NCI-H345 (cell line): Measurements from ENCODE around the gene PCYT1A.
"Not testable (repeated sequence)": the region's sequence is repeated elsewhere in the genome, so short reads cannot be mapped to it uniquely, and the experiment has no call there.

ENCODE experiments used
- DNase-seq: peaks from one replicate; lab custom pipeline; 2025; lab: John Stamatoyannopoulos, UW

PCYT1A gene

DNA sequence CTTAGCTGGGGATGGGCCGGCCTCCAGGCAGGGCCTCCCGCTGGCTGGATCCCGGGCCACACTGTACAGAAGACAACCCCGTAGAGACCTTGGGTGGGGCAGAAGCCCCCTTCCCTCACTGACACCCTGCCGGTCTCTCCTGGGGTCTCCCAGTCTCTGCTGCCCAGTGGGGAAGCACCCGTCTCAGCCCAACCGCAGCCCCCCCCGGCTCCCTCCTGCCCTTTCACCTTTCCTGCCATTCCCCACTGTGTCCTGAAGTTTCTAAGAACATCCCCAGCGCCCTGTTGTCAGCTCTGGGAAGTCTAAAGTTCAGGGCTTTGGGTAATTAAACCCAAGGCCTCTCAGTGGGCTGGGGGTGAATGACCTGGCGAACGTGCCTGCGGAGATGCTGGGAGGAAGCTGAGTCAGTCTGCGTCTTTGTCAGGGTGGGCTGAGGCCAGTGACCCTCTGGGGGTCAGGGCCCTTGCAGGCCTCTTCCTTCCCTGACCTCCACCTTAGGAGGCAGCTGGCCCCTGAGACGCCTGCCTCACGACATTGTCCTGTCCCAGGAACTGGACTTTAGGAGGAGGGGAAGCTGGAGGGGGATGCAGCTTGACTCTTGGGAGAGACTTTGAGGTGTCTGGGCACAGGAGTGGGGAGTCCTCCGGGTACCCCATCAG, 72.6 kb downstream of the PCYT1A start:
- DNase-seq = no peak

DNA sequence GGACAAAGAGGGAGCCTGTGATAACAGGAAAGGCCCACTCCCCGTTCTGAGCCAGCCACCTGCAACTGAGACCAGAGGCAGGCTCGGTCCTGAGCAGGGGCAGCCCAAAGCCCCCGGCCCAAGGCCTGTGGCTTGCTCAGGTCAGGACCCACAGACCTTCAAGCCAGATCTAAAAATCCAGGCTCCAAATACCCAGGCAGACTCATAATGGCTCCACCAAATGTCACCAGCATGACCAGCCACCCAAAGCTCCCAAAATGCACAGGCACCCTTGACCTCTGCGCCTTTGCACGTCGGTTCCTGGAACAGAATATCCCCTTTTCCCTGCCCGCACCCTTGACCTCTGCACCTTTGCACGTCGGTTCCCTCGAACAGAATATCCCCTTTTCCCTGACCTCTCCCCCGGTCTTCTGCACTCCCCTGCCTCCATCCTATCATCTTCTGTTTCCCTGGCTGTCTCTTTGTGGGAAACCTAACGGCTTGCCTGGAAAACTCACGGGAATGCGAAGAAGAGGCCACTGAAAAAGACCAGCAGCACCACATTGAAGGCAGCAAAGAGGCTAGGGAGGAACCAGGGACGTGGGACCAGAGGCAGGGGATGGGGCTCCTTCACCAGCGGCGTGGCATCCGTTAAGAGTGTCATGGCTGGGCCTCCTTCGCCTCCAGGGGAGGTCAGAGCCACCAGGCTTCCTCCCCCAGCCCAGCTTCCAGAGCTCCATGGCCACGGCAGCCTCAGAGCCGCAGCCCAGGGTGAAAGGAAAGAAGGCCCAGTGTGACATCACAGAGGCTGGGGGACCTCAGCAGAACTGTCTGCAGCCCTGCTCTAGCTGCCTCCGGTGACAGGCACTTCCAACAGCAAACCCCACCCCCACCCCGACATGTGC, 76.6 kb downstream of the PCYT1A start, which contains the start of gene ZDHHC19:
Gene ZDHHC19 (minus strand): TSS at position 728 of the 884 bp plus-strand sequence. CDS start 85 bp downstream, at position 643.
- DNase-seq = no peak

DNA sequence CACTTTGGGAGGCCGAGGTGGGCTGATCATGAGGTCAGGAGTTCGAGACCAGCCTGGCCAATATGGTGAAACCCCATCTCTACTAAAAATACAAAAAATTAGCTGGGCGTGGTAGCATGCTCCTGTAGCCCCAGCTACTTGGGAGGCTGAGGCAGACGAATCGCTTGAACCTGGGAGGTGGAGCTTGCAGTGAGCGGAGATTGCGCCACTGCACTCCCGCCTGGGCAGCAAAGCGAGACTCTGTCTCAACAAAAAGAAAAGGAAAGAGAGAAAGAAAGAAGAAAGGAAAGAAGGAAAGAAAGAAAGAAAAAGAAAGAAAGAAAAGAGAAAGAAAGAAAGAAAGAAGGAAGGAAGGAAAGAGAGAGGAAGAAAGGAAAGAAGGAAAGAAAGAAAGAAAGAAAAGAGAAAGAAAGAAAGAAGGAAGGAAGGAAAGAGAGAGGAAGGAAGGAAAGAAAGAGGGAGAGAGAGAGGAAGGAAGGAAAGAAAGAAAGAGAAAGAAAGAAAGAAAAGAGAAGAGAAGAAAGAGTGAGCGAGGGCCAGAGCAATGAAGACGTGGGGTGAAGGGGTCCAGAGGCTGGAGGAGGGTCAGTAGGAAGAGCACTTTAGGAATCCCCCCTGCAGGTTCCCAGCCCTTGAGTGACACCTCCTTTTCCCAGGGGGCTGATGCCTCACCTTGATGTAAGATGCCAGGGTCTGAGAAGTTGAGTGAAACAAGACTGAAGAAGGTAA, 77.4 kb downstream of the PCYT1A start:
- DNase-seq = not testable (repeated sequence)

DNA sequence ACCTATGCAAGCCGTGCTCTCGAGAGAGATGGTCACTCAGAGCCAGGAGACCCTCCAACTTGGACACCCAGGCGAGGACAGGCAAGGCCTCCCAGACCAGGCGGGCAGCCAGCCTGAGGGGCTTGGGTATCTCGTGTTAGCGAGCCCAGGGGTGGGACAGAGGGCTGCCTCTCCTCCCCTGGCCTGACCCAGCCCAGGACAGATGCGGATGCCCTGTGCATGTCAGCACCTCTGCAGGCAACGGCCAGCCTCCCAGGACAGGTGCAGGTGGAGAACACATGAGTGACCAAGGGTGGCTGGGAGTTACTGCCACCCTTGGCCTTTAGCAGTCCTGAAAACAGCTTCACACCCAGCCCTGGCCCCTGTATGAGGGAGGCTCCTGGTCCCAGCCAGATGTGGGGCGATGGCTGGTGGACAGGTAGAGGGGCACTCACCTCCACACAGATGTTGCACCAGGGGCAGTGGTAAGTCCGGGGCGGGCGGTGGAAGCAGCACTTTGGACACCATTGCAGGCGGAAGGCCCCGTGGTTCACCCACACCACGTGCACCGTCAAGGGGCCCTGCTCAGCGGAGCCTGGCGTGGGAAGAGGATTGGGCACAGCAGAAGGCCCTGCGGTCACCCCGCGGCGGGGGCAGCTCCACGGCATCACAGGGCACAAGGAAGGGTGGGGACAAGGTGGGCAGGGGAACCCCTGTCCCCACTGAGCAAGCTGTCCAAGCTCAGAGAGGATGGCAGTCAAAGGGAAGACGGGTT, 78.4 kb downstream of the PCYT1A start:
- no peak for DNase-seq

DNA sequence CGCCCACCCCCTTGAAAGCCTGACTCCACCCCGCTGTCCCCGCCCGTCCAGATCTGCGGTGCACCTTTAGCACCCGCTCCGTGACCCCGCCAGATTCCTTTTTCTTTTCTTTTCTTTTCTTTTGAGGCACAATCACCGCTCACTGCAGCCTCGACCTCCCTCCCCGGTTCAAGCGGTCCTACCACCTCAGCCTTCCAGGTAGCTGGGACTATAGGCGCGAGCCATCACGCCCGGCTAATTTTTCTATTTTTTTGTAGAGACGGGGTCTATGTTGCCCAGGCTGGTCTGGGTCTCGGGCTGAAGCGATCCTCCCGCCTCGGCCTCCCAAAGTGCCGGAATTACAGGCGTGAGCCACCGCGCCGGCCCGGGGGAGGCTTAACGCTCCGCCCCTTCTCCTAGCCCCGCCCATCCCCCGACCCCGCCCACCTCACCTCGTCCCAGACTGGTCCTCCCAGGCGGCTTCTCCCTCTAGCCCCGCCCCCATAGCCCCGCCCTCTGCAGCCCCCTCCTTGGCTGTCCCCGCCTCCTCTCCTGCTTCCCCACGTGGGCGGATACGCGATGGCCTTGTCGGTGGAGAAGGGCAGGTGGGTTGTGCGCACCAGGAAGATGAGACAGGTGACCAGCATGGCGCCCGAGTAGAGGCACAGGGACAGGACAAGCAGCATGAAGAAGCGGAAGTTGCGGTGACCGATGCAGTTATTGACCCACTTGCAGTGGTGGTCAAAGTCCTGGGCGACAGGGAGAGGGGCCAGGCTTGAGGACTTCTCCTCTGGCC, 79.5 kb downstream of the PCYT1A start:
- DNase-seq = peak; percentile 76

DNA sequence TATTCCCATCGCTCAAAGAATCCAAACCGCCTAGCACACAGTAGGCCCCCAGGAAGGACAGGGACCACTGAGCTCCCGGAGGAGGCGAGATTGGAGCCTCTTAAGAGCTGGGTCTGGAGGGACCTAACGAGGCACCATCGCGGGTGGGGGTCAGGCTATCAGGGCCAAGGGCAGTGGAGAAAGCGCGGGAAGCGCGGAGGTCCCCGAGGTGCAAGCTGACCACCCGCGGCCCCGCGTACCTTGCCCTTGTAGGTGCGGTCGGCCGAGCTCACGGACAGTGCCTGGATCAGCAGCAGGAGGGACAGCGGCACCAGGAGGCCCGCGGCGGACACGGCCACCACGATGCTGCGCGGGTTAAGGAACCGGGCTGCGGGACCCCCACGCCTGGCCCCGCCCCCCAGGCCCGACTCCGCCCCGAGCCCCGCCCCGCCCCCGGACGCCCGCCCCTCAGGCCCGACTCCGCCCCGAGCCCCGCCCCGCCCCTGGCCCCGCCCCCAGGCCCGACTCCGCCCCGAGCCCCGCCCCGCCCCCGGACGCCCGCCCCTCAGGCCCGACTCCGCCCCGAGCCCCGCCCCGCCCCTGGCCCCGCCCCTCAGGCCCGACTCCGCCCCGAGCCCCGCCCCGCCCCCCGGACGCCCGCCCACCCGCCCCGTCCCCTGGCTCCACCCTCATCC, 80.2 kb downstream of the PCYT1A start:
- DNase-seq = no peak

DNA sequence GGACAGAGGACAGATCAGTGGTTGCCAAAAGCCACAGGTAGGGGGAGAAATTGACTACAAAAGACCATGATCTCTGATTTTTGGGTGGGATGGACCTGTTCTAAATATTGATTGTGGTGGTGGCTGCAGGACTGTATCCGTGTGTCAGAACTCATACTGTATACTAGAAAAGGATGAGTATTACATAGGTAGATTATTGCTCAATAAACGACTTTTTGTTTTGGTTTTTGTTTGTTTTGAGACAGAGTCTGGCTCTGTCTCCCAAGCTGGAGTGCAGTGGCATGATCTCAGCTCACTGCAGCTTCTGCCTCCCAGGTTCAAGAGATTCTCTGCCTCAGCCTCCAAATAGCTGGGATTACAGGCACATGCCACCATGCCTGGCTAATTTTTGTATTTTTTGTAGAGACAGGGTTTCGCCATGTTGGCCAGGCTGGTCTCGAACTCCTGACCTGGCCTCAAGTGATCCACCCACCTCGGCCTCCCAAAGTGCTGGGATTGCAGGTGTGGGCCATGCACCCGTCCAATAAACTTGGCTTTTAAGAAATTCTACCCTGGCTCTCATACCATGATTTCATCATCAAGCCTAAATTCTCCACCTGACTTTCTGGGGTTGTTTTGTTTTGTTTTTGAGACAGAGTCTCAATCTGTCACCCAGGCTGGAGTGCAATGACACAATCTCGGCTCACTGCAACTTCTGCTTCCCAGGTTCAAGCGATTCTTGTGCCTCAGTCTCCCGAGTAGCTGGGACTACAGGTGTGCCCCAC, 81.9 kb downstream of the PCYT1A start:
- not testable (repeated sequence) for DNase-seq

DNA sequence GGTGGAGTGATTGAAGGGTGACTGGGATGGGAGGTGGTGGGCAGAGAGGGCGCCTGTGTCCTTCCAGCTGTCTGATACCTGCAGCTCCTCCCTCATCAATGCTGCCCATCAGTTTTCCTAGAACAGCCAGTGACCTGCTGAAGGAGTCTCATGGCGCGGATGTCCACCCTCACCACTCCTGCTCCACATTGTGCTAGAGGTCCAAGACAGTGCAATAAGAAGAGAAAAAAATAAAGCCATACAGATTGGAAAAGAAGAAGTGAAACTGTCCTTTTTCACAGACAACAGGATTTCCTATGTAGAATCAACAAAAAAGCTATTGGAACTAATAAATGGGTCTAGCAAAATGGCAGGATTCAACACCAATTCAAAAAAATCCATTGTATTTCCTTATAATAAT, 83.7 kb downstream of the PCYT1A start:
- DNase-seq = no peak

DNA sequence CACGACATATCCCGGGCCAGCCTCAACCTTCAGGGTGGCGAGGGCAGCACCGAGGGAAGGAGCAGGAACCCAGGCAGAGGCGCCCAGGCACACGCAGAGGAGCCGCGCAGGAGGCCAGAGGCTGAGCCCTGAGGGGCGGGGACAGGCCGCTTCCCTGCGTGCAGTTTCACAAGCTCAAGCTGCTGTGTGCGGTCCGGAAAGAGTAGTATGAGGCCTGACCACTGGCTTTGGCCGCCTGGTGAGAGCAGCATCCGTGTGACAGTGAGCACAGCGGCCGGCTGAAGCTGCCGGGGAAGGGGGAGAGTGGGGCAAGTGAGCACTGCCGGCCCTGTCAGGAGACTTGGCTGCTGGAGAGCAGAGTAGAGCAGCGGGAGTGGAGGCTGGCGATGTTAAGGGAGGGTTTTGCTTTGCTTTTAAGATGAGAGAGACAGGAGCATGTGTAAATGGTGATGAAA, 85.0 kb downstream of the PCYT1A start:
- DNase-seq = no peak

DNA sequence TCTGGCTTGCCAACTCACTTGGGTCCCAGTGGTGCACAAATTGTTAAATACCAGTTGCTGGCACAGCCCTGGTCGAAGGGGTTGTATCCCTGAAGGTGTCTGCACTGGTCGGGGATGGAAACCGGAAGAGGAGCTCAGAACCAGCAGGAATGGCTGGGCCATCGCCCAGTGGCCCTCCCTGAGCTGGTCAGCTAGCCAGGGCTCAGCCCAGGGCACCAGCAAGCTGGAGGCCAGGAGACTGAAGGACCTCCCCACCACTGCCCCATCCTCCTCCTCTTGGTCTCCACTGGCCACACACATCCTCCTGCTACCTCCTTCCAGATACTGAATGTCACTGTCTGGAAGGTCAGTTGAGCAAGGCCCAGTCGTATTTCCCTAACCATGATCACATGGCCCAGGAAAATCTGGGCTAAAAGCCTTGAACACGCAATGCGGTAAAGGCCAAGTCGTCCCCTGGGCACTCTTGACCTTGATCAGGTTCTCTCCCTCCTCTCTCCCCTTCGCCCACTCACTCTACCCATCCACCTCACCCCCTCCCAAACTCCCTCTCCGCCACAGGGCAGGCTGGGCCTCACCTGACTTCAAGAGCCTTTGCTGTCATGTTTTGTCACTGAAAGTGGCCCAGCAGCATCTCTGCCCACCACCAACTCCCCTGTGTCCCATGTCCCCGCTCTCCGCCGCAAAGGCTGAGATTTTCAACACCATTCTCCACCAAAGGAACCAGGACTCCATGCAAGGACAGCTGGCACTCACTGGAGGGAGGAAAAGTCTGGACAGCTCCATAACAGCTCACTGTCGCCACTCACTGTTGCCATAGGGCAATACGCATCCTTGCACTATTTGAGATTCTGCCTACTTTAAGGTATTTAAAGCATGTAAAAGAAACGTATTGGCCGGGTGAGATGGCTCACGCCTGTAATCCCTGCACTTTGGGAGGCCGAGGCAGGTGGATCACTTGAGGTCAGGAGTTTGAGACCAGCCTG, 88.5 kb downstream of the PCYT1A start:
- peak; percentile 16 for DNase-seq

DNA sequence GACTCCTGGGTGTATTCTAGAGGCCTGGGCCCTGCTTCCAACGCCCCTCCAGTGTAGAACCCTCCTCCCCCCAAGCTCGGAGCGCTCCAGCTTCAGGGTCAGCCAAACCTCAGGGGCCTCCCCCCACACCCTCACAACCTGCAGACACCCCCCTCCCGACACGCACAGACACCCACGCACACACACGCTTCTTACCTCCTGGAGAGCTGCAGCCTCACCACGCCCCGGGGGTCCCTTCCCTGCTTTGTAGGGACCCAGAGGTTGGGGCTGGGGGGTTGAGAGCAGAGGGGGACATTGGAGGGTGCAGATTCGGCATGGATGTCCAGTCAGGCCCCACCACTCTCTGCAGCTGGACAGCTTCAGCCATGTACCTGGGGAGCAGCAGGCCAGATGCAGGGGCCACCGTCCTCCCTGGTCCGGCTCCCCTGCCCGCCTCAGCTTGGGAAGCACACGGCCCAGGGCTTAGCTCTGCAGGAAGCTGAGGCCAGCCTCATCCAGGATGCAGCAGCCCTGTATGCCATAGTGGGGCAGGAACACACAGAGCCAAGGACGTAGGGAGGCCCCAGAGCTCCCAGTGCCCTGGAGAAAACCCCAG, 89.3 kb downstream of the PCYT1A start:
- no peak for DNase-seq

DNA sequence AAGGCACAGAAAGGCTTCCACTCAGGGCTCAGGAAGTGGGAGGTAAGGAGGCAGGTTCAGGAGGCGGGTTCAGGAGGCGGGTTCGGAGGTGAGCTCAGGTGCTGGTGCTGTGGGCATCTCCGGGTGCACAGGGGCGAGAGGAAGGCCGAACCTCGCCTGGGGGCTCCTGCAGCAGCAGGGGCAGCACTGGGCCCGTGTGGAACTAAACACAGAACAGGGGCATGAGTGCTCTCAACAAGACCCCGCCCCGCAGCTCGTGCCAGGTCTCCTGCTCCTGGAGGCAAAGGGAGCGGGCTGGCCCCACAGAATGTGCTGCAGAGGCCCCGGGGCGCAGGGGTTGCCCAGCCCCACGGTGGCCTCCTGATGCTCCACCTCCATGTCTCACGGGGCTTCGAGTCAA, 90.0 kb downstream of the PCYT1A start:
- DNase-seq = no peak

DNA sequence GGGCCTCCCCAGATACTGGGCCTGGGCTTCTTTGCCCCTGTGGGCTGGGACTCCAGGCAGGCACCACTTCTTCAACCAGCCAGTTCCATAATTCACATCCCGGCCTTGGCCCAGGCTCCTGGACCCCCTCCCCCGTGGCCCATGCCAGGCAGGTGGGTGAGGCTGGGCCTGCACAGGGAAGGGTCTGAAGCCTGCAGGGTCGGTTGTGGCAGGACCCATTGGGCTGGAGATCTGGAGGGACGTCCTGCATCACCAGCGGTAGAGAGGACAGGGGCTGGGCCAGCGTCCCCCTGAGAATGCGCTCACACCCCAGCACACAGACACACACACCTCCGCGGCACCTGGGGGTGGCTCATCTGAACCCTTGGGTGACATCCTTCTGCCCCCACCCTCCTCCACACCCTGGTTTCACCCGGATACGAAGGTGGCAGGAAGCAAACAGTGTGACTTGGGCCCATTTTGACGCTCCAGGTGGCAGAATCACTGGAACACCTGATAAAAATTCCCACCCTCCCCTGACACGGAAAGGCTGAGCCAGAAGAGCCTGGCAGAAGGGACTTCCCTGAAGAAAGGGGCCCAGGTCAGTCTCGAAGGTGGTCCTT, 91.8 kb downstream of the PCYT1A start:
- DNase-seq = no peak

DNA sequence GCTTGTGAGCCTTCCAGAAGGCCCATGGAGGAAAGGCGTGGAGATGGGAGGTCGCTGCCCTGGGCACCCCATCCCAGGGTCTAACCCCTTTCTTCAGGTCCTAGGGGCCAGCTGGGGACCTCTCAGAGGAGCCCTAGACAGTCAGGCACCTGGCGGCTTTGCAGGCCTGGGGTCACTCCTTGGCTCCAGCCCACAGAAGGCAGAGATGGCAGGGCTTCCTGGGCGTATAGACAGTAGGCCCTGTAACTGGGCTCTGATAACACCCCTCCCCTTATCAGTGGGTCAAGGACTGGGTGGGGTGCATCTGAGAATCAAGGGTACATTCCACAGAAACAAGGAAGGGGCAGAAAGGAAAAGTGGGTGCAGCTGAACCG, 93.0 kb downstream of the PCYT1A start:
- no peak for DNase-seq

DNA sequence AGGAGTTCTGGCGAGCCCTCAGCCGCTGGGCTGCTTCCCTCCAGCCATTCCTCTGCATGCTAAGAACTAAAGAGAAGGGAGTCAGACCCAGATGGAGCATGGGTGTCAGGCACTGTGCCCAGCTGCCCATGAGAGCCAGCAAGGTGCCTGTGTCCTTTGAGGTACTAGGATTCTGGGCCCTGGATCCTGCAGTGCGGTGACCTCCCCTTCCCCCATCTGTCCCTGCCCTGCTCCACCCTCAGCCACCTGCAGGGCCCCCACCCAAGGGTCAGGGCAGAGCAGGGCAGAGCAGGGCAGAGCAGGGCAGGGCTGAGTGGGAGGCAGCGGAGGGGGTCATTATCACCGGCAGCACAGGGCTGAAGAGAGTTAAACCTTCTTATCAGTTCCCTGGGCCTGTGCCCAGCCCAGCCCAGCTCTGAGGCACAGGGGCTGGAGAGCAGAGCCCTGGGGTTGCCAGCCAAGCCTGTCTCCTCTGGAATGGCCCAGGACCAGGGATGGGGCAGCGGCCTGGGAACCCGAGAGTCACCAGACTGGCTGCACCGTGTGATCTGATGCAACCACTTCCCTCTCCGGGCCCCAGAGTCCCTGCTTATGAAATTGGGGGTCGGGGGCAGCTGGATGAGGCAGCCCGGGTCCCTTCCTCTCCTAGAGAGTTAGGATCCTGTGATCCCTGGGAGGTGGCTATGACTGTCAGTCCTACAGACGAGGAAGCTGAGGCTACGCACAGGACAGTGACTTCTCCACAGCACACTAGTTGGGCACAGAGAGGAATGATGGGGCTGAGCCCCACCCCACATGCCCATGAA, 93.6 kb downstream of the PCYT1A start:
- no peak for DNase-seq

DNA sequence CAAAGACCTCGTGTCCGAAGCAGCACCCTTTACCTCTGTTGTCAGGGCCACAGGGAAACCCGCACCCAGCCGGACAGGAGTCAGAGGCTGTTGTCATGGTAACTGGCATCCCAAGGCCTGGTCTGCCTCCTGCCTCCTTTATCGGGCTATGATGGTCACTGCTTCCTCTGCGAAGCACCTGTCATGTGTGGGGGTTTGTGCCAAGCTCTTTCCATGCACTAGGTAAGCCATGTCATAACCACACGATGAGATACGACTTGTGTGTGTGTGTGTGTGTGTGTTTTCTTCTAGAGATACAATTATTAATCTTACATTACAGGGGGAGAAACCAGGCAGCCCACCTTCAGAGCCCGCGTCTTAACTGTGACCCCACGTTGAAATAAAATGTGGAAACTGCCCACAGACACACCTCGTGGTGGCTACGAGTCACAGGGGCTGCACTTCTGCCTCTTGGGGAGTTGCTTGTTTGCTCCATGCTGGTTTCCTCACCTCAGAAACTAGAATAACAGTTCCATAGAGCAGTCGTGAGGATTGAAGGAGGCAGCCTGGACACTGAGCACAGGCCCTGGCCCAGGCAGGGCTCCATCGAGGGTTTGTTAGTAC, 94.3 kb downstream of the PCYT1A start:
- DNase-seq = no peak
